Measurements from ENCODE around the gene RPS6KA2.

RPS6KA2 gene

GRCh38 chr6:166466178-166467122 lies 160.6 kb downstream of the RPS6KA2 start:
- no peak for DNase-seq (ENCODE audit: low spot score)

GRCh38 chr6:166465671-166466087 lies 161.4 kb downstream of the RPS6KA2 start:
- DNase-seq (ENCODE audit: low spot score) = peak; percentile 83

- DNase-seq (ENCODE audit: low spot score) = no peak
Observed at GRCh38 chr6:166465003-166465399, 162.1 kb downstream of the RPS6KA2 start.

GRCh38 chr6:166464068-166465002 lies 162.7 kb downstream of the RPS6KA2 start:
- no peak for DNase-seq (ENCODE audit: low spot score)

GRCh38 chr6:166463359-166464067 lies 163.5 kb downstream of the RPS6KA2 start:
- DNase-seq (ENCODE audit: low spot score) = no peak

GRCh38 chr6:166462461-166463135 lies 164.5 kb downstream of the RPS6KA2 start:
- DNase-seq (ENCODE audit: low spot score) = no peak

GRCh38 chr6:166461821-166462460 lies 165.1 kb downstream of the RPS6KA2 start:
- DNase-seq (ENCODE audit: low spot score) = no peak

- no peak for DNase-seq (ENCODE audit: low spot score)
Observed at GRCh38 chr6:166460473-166461437, 166.3 kb downstream of the RPS6KA2 start.

GRCh38 chr6:166459906-166460305 lies 167.1 kb downstream of the RPS6KA2 start:
- DNase-seq (ENCODE audit: low spot score) = no peak

GRCh38 chr6:166459272-166459671 lies 167.8 kb downstream of the RPS6KA2 start:
- DNase-seq (ENCODE audit: low spot score) = no peak

- no peak for DNase-seq (ENCODE audit: low spot score)
Observed at GRCh38 chr6:166456395-166457156, 170.5 kb downstream of the RPS6KA2 start.

GRCh38 chr6:166454692-166455515 lies 172.1 kb downstream of the RPS6KA2 start:
- DNase-seq (ENCODE audit: low spot score) = no peak

- no peak for DNase-seq (ENCODE audit: low spot score)
Observed at GRCh38 chr6:166453651-166454050, 173.4 kb downstream of the RPS6KA2 start.

- no peak for DNase-seq (ENCODE audit: low spot score)
Observed at GRCh38 chr6:166450167-166450873, 176.7 kb downstream of the RPS6KA2 start.

GRCh38 chr6:166449641-166450040 lies 177.4 kb downstream of the RPS6KA2 start:
- DNase-seq (ENCODE audit: low spot score) = no peak

- DNase-seq (ENCODE audit: low spot score) = no peak
Observed at GRCh38 chr6:166449036-166449435, 178.0 kb downstream of the RPS6KA2 start.

- no peak for DNase-seq (ENCODE audit: low spot score)
Observed at GRCh38 chr6:166448432-166448831, 178.6 kb downstream of the RPS6KA2 start.
